Tibial nerve (tissue), 4 donors: ENCODE data around the gene CLCN1. TPM values are rescaled to one million over a fixed set of nuclear protein-coding genes. Genes with fewer than 3 reads are reported as not detected.
A peak's percentile ranks its signal among the peaks of the same experiment; 100 is the strongest.

Experiments used
- DNase-seq, 2 donors: peaks; one replicate each; pipeline ENCODE4 v3.0.0-alpha.2; 2019; ENCODE audit warnings: low spot score in 2 of 2
- H3K27ac ChIP-seq, 4 donors: fragments of 200-600 bp; sonication (generic) in 3 of 4; one replicate each; pipeline ENCODE4 v1.5.1; 2017 to 2019; ENCODE audit warnings: mild to moderate bottlenecking in 1 of 4
- H3K27me3 ChIP-seq, 2 donors: fragments of 200-600 bp; sonication (generic) in 1 of 2; one replicate each; pipeline versions ENCODE4 v1.5.1 to v1.6.0; 2017 to 2019
- H3K36me3 ChIP-seq, 3 donors: fragments of 200-600 bp; sonication (generic); one replicate each; pipeline ENCODE4 v1.5.1; 2018 to 2019
- H3K4me1 ChIP-seq, 4 donors: fragments of 200-600 bp; sonication (generic) in 3 of 4; one replicate each; pipeline ENCODE4 v1.5.1; 2017 to 2019
- H3K4me3 ChIP-seq, 4 donors: fragments of 200-600 bp; sonication (generic) in 3 of 4; one replicate each; pipeline ENCODE4 v1.5.1; 2017 to 2019; ENCODE audit warnings: mild to moderate bottlenecking in 1 of 4, moderate library complexity in 1 of 4
- H3K9me3 ChIP-seq, 4 donors: fragments of 200-600 bp; sonication (generic) in 3 of 4; one replicate each; pipeline ENCODE4 v1.5.1; 2017 to 2019
- EP300 ChIP-seq, 2 donors: sonication (generic); formaldehyde crosslinking; IDR thresholded peaks; one replicate each; pipeline ENCODE4 v1.6.1; 2017; ENCODE audit warnings: antibody characterized with exemption in 2 of 2, mild to moderate bottlenecking in 1 of 2
- POLR2A ChIP-seq, 2 donors: fragments of 450-650 bp; IDR thresholded peaks; one replicate each; pipeline ENCODE4 v1.6.1; 2017; ENCODE audit warnings: antibody characterized with exemption in 2 of 2, mild to moderate bottlenecking in 2 of 2, moderate library complexity in 2 of 2
- WGBS, 2 donors: methylation state at CpG; one replicate each; pipeline ENCODE4 v1.1.5; 2018; 5-methylcytosine and 5-hydroxymethylcytosine counted together
- total RNA-seq, 4 donors: library from RNA; depleted of rRNA; stranded (reverse); fragments of >200 nt; gene quantifications; one replicate each; pipeline ENCODE4 v1.1.0, GENCODE V29; 2016
- TF ChIP-seq, protein P1 (sequence below), 5 experiments: fragments of 200-600 bp in 3 of 5; fragments of 450-650 bp in 2 of 5; sonication (generic) in 3 of 5; IDR thresholded peaks; one replicate each; pipeline ENCODE4 v1.5.1; 2016 to 2019; ENCODE audit warnings: antibody characterized with exemption in 5 of 5, mild to moderate bottlenecking in 3 of 5, moderate library complexity in 2 of 5

The CLCN1 gene
- total RNA-seq, 4 donors from 2014 or later = not detected

DNA sequence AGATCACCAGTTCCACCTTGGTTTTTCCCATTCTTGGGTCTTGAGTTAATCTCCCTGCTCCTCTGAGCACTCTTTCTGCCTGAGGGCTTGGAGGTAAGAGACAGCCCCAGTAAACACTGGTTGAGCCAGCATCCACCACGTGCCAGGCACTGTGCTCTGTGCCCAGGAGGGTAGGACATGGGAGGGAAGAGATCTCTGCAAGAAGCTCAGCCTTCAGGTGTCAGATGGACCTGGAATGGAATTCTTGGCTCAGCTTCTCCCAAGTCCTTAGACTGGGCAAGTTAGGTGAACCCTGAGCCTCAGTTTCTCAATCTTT, 67.7 kb downstream of the CLCN1 start:
- TF ChIP-seq EP300 (IDR thresholded peaks at IDR 0.05) (no peak), POLR2A (IDR thresholded peaks at IDR 0.05) (no peak)
- TF ChIP-seq, protein P1, sequence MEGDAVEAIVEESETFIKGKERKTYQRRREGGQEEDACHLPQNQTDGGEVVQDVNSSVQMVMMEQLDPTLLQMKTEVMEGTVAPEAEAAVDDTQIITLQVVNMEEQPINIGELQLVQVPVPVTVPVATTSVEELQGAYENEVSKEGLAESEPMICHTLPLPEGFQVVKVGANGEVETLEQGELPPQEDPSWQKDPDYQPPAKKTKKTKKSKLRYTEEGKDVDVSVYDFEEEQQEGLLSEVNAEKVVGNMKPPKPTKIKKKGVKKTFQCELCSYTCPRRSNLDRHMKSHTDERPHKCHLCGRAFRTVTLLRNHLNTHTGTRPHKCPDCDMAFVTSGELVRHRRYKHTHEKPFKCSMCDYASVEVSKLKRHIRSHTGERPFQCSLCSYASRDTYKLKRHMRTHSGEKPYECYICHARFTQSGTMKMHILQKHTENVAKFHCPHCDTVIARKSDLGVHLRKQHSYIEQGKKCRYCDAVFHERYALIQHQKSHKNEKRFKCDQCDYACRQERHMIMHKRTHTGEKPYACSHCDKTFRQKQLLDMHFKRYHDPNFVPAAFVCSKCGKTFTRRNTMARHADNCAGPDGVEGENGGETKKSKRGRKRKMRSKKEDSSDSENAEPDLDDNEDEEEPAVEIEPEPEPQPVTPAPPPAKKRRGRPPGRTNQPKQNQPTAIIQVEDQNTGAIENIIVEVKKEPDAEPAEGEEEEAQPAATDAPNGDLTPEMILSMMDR (IDR thresholded peaks at IDR 0.05) = no peak
- H3K4me1 ChIP-seq = peaks cover 0 to 81% (median 50%) of the 10 kb centered on the region in 4 donors
- H3K27ac ChIP-seq = peak overlapping the region in 3 of 4 donors; percentile 50 to 99 (median 96)
- 56 to 79% methylated on average over 1 of the region's 1 CpG for WGBS, 2 donors
- H3K4me3 ChIP-seq = peak overlapping the region in 2 of 4 donors; percentile 70 to 96
- peaks cover 0 to 18% (median 5%) of the 10 kb centered on the region in 3 donors for H3K36me3 ChIP-seq
- no peaks in the 10 kb centered on the region for H3K9me3 ChIP-seq
- no peak for DNase-seq
- no peaks in the 10 kb centered on the region for H3K27me3 ChIP-seq

GRCh38 chr7:143384148-143384547, 68.2 kb downstream of the CLCN1 start:
- no peak for DNase-seq
- Histone ChIP-seq H3K9me3 (no peaks in the 10 kb centered on the region), H3K36me3 (peaks cover 0 to 24% (median 5%) of the 10 kb centered on the region in 3 donors), H3K27ac (peak overlapping the region in 3 of 4 donors; percentile 50 to 99 (median 96)), H3K4me3 (peak overlapping the region in 1 of 4 donors; percentile 70), H3K4me1 (peaks cover 0 to 81% (median 50%) of the 10 kb centered on the region in 4 donors), H3K27me3 (no peaks in the 10 kb centered on the region)
- 38 to 52% methylated on average over 5 of the region's 5 CpGs for WGBS, 2 donors
- TF ChIP-seq POLR2A (IDR thresholded peaks at IDR 0.05) (no peak), EP300 (IDR thresholded peaks at IDR 0.05) (no peak)
- TF ChIP-seq, protein P1 (IDR thresholded peaks at IDR 0.05) = no peak

DNA sequence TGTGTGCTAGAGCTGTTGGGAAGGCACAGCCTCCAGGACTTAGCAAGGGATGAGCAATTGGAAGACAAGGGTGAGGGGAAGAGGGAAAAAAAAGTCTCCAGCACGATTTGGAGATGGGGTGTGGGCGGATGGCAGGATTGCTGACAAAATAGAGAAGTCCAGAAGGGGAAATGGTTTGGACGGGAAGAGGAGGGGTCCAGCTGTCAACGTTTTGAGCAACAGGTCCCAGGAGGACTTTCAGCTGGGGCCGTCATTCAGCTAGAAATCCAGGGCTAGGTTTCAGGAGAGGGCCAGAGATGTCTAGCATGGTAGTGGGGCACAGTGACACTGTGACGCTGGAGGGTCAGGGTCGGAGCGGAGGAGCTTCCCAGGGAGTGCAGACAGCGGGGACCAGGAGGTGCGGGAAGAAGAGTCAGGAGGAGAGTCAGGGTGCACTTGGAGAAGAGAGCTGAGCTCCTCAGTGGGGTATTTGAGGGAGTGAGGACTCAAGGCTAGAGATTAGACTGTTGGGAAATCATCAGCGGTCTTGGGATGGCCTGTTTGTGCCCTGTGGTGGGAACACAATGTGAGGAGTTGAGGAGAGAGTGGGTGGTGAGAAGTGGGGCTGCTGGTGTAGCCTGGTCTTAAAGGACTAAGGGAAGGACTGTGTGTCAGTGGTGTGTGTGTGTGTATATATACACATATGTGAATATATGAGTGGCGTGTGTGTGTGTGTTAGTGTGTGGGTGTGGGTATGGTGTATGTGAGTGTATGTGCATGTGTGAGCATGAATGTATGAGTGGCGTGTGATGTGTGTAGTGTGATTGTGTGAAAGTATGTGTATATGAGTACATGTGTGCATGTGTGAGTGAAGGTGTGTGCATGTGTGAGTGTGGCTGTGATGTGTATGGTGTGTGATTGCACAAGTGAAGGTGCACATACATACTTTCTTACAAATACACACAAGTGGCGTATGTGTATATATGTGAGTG, 69.0 kb downstream of the CLCN1 start:
- Histone ChIP-seq H3K36me3 (peaks cover 0 to 32% (median 5%) of the 10 kb centered on the region in 3 donors), H3K4me1 (peaks cover 0 to 81% (median 45%) of the 10 kb centered on the region in 4 donors), H3K9me3 (no peaks in the 10 kb centered on the region), H3K27ac (peak overlapping the region in 3 of 4 donors; percentile 50 to 99 (median 96)), H3K4me3 (peak overlapping the region in 3 of 4 donors; percentile 2 to 70 (median 15)), H3K27me3 (no peaks in the 10 kb centered on the region)
- DNase-seq = no peak
- TF ChIP-seq, protein P1 (IDR thresholded peaks at IDR 0.05) = no peak
- TF ChIP-seq EP300 (IDR thresholded peaks at IDR 0.05) (peak in 1 of 2 donors; percentile 20), POLR2A (IDR thresholded peaks at IDR 0.05) (no peak)
- 60% methylated on average over 14 of the region's 14 CpGs for WGBS, 2 donors

- peaks cover 0 to 42% (median 12%) of the 10 kb centered on the region in 3 donors for H3K36me3 ChIP-seq
- H3K4me1 ChIP-seq = peaks cover 0 to 92% (median 51%) of the 10 kb centered on the region in 4 donors
- no peaks in the 10 kb centered on the region for H3K9me3 ChIP-seq
- H3K4me3 ChIP-seq = peak overlapping the region in 1 of 4 donors; percentile 10
- WGBS, 2 donors = 53 to 54% methylated on average over 19 of the region's 19 CpGs
- no peaks in the 10 kb centered on the region for H3K27me3 ChIP-seq
- TF ChIP-seq, protein P1 (IDR thresholded peaks at IDR 0.05) = no peak
- TF ChIP-seq EP300 (IDR thresholded peaks at IDR 0.05) (no peak), POLR2A (IDR thresholded peaks at IDR 0.05) (no peak)
- H3K27ac ChIP-seq = peak overlapping the region in 3 of 4 donors; percentile 32 to 99 (median 45)
- DNase-seq = no peak
Measured at GRCh38 chr7:143385891-143386781, 70.2 kb downstream of the CLCN1 start.
